Activated T-cell treated with anti-CD3 and anti-CD28 coated beads for 48 hours (primary cell): Measurements from ENCODE around the gene ZNF726.
"Not testable (repeated sequence)": the region's sequence is repeated elsewhere in the genome, so short reads cannot be mapped to it uniquely, and the experiment has no call there.

Experiments used
- DNase-seq: peaks from one replicate; pipeline ENCODE4 v3.0.0-alpha.2; 2020; ENCODE audit warnings: low read depth

ZNF726 gene

DNA sequence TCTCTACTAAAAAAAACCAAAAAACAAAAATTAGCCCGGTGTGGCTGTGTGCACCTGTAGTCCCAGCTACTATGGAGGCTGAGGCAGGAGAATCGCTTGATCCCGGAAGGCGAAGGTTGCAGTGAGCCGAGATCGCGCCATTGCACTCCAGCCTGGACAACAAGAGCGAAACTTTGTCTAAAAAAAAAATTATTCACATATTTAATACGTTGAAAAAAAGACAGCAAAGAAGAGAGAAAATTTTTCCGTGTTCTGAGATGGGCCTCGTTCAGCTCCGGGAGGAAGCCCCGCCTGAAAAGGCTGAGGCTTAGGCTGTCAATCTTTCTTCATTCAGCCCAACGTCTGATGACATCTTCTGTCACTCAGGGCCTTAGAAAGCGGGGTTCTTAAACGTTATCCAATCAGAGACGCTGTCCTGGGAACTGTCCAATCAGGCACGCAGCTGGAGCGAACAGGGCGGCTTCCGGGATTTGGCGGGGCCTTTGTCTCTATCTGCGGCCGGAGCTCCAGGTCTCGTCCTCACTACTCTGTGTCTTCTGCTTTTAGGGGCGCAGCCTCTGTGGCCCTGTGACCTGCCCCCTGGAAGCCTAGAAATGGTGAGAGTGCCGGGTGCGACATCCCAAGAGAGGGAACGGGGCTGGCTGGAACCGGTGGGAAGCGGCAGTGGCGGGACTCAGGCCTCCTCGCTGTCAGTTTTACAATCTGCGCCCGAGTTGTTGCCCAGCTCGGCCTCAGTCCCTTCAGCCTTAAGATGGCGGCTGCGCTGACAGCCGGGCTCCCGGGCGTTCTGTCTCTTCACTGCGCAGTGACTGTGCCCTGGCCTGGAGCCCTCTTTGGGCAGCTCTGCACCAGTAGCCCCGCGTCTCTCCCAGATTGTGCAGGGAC is at the start of gene ZNF726:
ZNF726 (plus strand) TSS at position 485 of the 885 bp plus-strand sequence; CDS start at position 594, 109 bp downstream.
- DNase-seq, result peak; percentile 76

DNA sequence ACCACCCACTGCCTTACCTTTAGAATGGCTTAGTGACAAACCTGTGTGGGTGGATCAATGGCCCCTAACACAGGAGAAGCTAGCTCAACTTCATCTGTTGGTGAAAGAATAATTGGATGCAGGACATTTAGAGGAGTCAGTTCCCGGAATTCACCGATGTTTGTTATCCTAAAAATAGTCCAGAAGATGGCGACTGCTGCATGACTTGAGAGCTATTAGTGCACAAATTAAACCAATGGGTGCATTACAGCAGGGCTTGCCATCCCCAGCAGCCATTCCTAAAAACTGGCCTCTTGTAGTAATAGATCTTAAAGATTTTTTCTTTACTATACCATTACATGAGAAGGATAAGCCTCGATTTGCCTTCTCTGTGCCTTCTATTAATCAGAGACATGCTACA is 46.8 kb upstream of the ZNF726 start:
- DNase-seq, result no peak

DNA sequence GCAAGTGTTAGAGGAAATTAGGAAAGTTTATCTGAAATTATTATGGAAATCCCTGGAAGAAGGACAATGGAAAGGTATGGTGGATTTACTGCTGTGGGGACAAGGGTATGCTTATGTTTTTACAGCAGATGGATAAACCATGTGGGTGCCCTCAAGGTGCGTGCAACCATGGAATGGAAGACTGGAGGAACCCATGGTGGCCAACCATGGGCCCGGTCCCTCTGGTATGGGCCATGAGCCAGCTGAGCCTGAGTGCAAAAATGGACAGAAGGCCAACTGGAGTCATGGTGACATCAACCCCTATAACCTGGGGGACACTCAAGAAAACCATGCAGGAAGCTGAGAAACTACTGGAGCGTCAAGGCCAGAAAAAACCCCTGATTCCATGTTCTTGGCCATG is 46.1 kb upstream of the ZNF726 start:
- no peak for DNase-seq

DNA sequence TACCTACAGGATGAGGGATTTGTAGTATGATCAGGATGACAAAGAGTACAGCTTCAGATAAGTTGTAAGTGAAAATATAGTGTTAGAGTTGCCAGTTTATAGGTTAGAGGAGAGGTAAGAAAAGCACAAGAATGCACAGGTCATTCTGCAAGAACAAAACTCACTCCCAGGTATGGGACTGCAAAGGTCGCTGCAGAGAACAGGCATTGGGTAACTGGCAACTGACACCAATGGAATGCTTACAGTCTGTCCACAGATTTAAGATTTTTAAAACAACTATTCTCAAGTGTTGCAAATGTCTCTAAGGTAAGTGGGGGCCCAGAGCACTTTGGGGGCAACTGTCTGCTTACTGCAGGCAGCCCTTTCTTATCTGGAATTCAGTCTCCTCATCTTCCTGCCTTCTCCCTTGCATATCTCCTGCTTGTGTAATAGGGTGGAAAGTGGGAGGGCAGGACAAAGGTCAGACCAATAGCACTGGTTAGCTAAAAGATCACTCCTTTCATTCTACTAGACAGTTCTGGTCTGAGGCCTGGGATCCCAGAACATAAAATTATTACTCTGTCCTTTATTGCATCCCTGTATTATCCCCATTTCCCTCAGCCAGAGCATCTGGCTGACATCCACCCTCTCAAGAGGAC is 42.3 kb upstream of the ZNF726 start:
- DNase-seq, result no peak

DNA sequence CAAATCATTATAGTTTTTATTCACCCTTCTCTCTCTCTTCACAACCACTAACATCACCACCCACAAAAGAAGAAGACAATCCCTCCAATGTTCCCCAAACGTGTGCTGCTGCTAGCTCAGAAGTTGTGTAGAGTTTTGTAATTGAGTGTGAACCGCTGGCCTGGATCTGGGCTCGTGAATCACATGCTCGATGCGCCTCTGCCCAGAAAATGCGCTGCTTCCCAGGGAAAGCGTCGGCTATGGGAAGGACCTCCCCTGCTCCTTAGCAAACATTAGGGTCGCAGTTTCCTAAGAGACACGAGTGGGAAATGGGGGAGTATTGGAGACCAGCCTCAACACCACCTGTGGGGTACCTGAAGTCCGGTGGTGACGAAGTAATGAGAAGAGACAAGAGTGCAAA is 38.4 kb upstream of the ZNF726 start:
- DNase-seq, result no peak

DNA sequence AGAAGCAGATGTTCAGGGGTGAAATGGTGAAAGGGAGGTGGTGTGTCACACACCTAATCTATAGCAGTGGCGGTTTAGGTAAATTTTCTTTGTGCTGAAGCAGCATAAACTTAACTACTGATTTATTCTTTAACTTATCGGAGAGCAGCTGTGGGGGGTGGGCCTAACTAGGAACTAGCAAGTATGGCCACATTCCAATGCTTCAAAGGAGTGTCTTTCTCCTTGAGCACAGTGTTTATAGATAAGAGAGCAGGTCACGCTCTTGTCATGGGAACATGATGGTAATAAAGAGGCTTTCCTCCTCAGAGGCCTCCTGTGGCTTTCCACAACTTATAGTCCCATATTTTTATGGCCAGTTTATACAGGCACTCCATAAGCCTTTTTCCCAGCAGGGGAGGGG is 37.9 kb upstream of the ZNF726 start:
- not testable (repeated sequence) for DNase-seq

DNA sequence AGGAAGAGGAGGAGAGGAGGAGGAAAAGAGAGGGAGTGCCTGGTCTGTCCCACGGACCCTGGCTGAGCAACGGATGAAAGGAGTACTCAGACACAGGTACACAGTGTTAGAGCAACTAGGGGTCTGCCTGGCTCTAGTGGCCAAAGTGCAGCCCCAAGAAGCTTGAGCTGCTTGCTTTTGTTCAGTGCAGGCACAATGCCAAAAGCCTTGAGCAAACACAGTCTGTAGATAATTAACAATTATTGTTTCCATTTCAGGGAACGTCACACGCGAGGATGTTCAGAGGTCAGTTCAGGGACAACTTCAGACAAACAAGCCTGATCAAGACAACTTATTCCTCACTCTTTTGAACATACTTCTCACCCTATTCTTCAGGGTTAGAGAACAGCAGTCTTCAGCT is 32.2 kb upstream of the ZNF726 start:
- no peak for DNase-seq

DNA sequence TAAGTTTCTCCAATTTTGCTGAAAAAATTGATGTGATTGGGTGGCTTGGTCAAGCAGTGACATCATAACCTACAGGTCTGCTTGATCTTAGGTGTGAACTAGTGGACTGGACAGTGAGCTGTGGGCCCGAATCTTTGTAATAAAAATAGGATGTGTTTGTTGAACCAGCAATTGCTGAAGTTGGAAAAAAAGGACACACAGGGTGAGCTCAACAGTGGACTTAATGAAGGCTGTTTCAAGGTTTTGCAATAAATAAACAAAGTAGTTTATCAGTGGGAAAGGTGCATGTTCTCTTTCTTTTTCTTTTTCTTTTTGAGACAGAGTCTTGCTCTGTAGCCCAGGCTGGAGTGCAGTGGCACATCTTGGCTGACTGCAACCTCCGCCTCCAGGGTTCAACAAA is 30.3 kb upstream of the ZNF726 start:
- no peak for DNase-seq

DNA sequence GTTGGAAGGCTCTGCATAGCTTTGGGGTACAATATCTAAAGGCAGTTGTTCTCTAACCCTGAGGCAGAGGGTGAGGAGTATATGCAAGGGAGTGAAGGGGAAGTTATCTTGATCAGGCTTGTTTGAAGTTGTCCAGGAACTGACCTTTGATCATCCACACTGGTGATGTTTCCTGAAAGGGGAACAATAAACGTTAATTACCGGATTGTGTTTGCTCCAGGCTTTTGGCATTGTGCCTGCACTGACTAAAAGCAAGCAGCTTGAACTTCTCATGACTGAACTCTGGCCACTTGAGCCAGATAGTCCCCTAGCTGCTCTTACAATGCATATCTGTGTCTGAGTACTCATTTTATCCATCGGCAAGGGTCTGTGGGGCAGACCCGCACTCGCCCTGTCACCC is 27.0 kb upstream of the ZNF726 start:
- no peak for DNase-seq

DNA sequence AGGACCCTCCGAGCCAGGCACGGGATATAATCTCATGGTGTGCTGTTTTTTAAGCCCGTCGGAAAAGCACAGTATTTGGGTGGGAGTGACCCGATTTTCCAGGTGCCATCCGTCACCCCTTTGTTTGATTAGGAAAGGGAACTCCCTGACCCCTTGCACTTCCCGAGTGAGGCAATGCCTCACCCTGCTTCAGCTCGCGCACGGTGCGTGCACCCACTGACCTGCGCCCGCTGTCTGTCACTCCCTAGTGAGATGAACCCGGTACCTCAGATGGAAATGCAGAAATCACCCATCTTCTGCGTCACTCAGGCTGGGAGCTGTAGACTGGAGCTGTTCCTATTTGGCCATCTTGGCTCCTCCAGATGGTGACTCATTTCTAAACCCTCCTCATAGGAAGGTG is 18.6 kb upstream of the ZNF726 start:
- not testable (repeated sequence) for DNase-seq

DNA sequence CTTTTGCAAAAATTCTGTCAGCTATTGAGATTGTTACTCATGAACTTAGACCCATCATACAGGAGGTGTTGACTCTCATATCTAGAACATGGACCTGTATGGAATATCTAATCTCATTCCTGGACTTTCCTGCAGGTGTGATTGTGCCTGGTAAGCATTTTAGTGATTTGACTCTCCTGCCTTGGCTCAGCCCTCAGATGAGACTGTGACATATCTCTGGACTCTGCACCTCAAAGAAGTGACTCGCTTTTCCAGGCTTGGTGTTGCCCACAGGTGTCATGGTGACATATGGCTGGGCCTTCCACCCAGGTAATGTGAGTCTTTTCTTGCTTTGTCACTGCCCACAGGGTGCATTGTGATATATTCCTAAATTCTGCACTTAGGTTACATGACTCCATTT is 17.8 kb upstream of the ZNF726 start:
- DNase-seq, result no peak

DNA sequence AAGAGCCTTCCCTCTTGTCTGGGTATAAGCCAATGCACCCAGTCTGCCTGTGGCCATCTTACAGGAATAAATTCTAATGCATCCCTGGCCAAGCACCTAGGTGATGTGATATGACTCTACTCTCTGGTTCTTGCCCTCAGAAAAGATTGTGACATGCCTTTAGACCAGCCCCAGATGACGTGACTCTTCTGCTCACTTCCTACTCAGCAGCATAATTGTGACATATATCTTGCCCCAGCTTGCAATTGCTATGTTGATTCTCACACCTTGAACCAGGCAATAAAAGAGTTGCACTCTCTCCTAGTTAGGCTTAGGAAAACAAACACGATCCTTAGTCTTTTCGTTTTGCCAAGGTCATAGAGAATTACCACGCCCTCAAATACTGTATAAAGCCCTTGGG is 13.3 kb upstream of the ZNF726 start:
- DNase-seq, result no peak

DNA sequence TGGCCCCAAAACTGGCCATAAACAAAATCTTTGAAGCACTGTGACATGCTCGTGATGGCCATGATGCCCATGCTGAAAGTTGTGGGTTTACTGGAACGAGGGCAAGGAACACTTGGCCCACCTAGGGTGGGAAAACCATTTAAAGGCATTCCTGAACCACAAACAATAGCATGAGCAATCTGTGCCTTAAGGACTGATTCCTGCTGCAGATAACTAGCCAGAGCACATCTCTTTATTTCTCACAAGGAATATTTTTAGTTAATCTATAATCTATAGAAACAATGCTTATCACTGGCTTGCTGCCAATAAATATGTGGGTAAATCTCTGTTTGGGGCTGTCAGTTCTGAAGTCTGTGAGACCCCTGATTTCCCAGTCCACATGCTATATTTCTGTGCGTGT is 10.3 kb upstream of the ZNF726 start:
- DNase-seq, result no peak

DNA sequence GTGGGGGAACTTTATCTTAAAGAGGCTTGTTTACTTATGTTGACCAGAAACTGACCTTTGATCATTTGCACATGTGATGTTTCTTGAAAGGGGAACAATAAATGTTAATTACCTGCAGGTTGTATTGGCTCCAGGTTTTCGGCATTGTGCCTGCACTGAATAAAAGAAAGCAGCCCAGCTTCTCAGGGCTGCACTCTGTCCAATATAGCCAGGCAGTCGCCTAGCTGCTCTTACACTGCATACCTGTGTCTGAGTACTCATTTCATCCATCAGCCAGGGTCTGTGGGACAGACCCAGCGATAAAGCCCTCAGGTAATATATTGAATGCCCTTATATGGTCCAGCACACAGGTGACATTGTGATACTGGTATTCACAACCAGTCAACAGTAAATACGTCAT is 8.9 kb upstream of the ZNF726 start:
- no peak for DNase-seq

DNA sequence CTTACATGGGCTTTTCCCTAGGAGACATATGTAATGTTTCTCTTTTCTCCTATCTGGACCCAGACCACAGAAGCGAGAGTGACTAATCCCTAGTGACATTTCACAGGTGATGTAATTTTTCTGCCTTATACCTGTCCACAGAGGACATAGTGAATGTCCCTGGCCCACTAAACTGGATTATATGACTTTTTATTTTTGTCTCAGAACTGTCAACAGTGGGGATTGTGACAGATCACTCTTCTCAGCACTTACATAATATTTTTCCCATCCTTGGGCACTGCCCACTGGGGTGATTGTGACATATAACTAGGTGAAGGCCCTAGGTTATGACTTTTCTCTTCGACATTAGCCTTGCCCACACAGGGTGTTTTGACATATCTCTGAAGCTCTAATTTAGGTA is 7.9 kb upstream of the ZNF726 start:
- DNase-seq, result no peak

DNA sequence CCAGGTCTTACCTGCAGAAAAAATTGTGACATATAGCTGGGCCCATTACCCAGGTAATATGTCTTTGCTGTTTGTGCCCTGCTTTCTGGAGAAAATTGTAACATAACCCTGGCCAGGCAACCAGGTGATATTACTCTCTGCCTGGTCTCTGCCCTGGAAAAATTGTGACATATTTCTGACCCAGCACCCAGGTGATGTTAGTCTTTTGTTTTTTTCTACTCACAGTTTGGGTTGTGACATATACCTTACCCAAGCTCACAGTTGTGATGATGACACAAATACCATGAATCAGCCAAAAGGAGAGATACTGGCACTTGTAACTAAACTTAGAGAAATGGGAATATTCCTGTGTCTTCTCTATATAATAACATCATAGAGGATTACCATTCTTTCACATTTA is 6.5 kb upstream of the ZNF726 start:
- no peak for DNase-seq

DNA sequence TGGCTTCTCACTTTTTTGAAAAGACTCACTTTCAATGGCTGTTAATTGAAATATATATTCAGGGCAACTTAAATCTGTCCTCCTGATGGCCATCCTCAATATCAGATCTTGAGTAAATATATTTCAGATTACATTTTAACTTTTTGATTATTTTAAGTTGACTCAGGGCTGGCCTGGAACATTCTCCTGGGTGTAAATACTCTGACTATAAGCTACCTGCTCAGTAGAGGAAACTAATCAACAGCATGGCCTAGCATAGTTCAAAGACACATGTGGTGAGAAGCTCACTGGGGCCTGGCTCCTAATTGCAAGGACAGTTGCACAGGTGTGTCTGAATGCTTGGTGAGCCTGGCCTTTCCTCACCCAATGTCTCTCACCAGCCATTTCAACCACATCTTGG is 5.5 kb upstream of the ZNF726 start:
- no peak for DNase-seq

DNA sequence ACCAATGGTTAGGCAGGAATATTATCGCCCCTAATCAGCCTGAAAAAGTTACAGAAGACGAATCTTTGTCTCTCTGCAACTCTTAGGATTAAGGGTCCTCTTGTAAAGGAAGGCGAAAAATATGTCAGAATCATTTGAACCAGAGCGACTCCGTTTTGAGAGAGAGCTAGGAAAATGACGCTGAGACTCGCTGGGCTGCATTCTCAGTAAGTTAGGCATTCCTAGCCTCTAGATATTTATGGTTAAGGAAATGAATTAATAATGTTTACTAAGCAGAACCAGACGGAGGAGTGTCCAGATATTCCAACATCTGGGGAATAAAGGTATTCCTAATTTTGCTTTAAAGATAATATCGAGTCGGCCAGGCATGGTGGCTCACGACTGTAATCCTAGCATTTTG is 755 bp upstream of the ZNF726 start:
- no peak for DNase-seq

DNA sequence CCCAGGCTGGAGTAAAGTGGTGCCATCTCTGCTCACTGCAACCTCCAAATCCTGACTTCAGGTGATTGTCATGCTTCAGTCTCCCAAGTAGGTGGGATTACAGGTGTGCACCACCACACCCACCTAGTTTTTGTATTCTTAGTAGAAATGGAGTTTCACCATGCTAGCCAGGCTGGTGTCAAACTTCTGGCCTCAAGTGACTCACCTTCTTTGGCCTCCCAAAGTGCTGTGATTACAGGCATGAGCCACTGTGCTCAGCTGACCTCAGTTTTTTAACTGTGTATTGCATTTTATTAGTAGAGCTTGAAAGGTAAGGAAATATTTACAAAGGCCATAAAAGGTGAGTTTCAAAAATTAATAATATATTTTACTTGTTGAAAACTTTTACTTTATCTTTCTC is 2.3 kb downstream of the ZNF726 start:
- no peak for DNase-seq

DNA sequence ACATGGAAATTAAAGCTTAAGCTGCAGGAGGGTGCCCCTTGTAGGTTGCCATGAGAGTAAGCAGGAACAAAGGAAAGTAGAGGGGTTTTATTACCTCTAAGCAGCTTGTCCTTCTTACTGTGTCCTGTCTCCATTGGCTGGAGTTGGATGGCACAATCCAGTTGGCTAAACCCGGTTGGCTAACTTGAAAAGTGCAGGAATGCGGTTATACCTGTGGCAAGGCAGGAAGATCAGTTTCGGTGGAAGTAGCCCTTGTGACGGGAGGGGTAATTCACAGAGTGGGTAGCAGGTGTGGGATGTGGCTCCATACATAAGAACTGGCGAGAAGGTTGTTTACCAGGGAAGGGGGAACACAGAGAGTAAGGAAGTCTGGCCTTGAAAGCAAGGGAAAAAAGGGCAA is 3.2 kb downstream of the ZNF726 start:
- no peak for DNase-seq

DNA sequence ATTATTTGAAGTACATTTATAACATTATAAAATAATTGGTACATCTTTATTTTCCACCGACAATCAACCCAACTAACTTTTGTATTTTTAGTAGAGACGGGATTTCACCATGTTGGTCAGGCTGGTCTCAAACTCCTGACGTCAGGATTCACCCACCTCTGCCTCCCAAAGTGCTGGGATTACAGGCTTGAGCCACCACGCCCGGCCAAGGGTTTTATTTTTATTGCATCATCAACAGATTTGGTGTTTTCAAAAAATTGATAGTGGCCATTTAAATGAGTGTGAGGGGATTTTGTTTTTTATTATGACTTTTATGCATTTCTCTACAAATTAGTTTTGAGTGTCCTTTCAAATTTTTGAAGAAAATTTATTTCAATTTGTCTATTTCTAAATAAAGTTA is 10.6 kb downstream of the ZNF726 start:
- no peak for DNase-seq

DNA sequence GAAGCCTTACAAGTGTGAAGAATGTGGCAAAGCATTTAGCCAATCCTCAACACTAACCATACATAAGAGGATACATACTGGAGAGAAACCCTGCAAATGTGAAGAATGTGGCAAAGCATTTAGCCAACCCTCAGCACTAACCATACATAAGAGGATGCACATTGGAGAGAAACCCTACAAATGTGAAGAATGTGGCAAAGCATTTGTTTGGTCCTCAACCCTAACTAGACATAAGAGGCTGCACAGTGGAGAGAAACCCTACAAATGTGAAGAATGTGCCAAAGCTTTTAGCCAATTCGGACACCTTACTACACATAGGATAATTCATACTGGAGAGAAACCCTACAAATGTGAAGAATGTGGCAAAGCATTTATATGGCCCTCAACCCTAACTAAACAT is 18.2 kb downstream of the ZNF726 start:
- no peak for DNase-seq

DNA sequence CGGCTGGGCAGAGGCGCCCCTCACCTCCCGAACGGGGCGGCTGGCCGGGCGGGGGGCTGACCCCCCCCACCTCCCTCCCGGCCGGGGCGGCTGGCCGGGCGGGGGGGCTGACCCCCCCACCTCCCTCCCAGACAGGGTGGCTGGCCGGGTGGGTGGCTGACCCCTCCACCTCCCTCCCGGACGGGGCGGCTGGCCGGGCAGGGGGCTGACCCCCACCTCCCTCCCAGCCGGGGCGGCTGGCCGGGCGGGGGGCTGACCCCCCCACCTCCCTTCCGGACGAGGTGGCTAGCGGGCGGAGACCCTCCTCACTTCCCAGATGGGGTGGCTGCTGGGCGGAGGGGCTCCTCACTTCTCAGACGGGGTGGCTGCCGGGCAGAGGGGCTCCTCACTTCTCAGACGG is 22.3 kb downstream of the ZNF726 start:
- not testable (repeated sequence) for DNase-seq

DNA sequence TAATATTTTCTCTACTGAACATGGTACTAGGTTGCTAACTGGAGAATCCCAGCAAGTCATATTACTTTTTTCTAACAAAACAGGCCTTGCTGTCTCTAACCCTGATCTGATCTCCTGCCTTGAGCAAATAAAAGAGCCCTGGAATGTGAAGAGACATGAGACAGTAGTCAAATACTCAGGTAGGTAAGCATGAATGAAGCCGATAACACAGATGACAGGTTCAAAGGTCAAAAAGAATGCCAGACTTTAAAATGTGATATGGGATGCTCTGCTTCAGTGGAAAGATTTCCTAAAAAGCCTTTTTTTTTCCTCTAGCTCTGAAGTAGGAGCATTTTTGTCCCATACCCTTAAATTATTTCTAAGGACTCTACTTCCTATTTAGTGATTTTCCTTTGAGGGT is 28.7 kb downstream of the ZNF726 start:
- DNase-seq, result no peak
